Spleen (tissue), 11 donors: ENCODE results near the gene NFIA. TPM values are rescaled to one million over a fixed set of nuclear protein-coding genes. Genes with fewer than 3 reads are reported as not detected.

Experiments
- DNase-seq: peaks from one replicate; pipeline ENCODE4 v3.0.0-alpha.2; 2020
- H3K27ac ChIP-seq, 8 donors: fragments of 200-600 bp; sonication (generic) in 7 of 8; 1 replicate in 4 of 8; 2 replicates in 4 of 8; pipeline versions ENCODE4 v1.5.0 to v1.8.0; 2016 to 2021; ENCODE audit warnings: inconsistent platforms in 4 of 8, mild to moderate bottlenecking in 4 of 8, moderate library complexity in 1 of 8
- H3K27me3 ChIP-seq, 7 donors: fragments of 200-600 bp; sonication (generic) in 6 of 7; replicated peaks in 1 of 7; 1 replicate in 4 of 7; 2 replicates in 3 of 7; pipeline versions ENCODE4 v1.5.0 to v1.8.0; 2016 to 2021; ENCODE audit warnings: inconsistent platforms in 3 of 7, mild to moderate bottlenecking in 1 of 7
- H3K36me3 ChIP-seq, 6 donors: fragments of 200-600 bp; sonication (generic) in 5 of 6; 1 replicate in 4 of 6; 2 replicates in 2 of 6; pipeline versions ENCODE4 v1.5.0 to v1.8.0; 2016 to 2021; ENCODE audit warnings: inconsistent platforms in 2 of 6
- H3K4me1 ChIP-seq, 6 donors: fragments of 200-600 bp; sonication (generic) in 5 of 6; 1 replicate in 3 of 6; 2 replicates in 3 of 6; pipeline versions ENCODE4 v1.5.0 to v1.8.0; 2016 to 2021; ENCODE audit warnings: inconsistent platforms in 3 of 6
- H3K4me3 ChIP-seq, 8 donors: fragments of 200-600 bp; sonication (generic) in 7 of 8; 1 replicate in 4 of 8; 2 replicates in 4 of 8; pipeline versions ENCODE4 v1.5.0 to v1.8.0; 2016 to 2021; ENCODE audit warnings: inconsistent platforms in 4 of 8, mild to moderate bottlenecking in 4 of 8, moderate library complexity in 2 of 8
- H3K9me3 ChIP-seq, 8 donors: fragments of 200-600 bp; sonication (generic) in 7 of 8; 1 replicate in 4 of 8; 2 replicates in 4 of 8; pipeline versions ENCODE4 v1.5.0 to v1.8.0; 2016 to 2021; ENCODE audit warnings: inconsistent platforms in 4 of 8
- CTCF ChIP-seq, 11 experiments: fragments of 200-600 bp in 7 of 11; fragments of 450-650 bp in 4 of 11; sonication (generic) in 4 of 11; IDR thresholded peaks in 8 of 11; conservative IDR thresholded peaks in 3 of 11; 1 replicate in 7 of 11; 2 replicates in 4 of 11; pipeline versions ENCODE4 v1.4.0 to v1.8.0; 2016 to 2021; ENCODE audit warnings: antibody characterized with exemption in 11 of 11, inconsistent platforms in 4 of 11, mild to moderate bottlenecking in 1 of 11
- POLR2A ChIP-seq, 3 donors: fragments of 450-650 bp; IDR thresholded peaks; one replicate each; pipeline ENCODE4 v1.5.1; 2017; ENCODE audit warnings: antibody characterized with exemption in 3 of 3, mild to moderate bottlenecking in 1 of 3
- POLR2AphosphoS5 ChIP-seq, 3 donors: sonication (generic); formaldehyde crosslinking; IDR thresholded peaks; one replicate each; pipeline ENCODE4 v1.5.1; 2017; ENCODE audit warnings: antibody characterized with exemption in 3 of 3
- WGBS, 5 donors: extraction: QIAGEN DNeasy Blood & Tissue Kit in 3 of 5; methylation state at CpG; one replicate each; pipeline versions ENCODE4 v1.1.5 to v1.1.7; 2013 to 2018; 5-methylcytosine and 5-hydroxymethylcytosine counted together
- intact Hi-C: fragments of 100-400 bp; cut with DNase I; formaldehyde crosslinking; loops from one replicate; pipeline ENCODE4 v1.15.0; 2023; ENCODE audit warnings: low total_unique reads
- polyA plus RNA-seq, 3 donors: library from polyadenylated mRNA; stranded (reverse); fragments of 200-250 nt; gene quantifications; one replicate each; pipeline ENCODE4 v1.2.1, GENCODE V29; 2013
- total RNA-seq, 7 donors: library from RNA; depleted of rRNA in 3 of 7; stranded (reverse); fragments of >200 nt in 3 of 7; fragmentation: NEBNext Ultra II Directional in 4 of 7; extraction: Animal tissue kit (Norgen Biotek cat#: 25700) in 4 of 7; gene quantifications; one replicate each; pipeline versions ENCODE4 v1.1.0 to v1.2.1, GENCODE V29; 2016 to 2021
- donor health status: healthy with polysubstance abuse.
- donor health status: DM: no; HTN: no; CAD: no; lungs with moderate emphysema.
- donor health status: DM: no; HTN: no; CAD: no.
- donor health status: Bipolar disorder and iron deficiency.
- donor health status: healthy.
- donor health status: DM: no; HTN: no; CAD: no.
- donor health status: DM: yes; HTN: yes; CAD: no.

Gene NFIA
- total and polyA plus RNA-seq, 10 donors = 3.1 to 76.8 (median 35.5) TPM

GRCh38 chr1:61115436-61115835 is 33.1 kb downstream of the NFIA start:
- H3K4me1 ChIP-seq = peaks cover 7 to 69% (median 23%) of the 10 kb centered on the region in 6 donors
- 88 to 93% (median 89%) methylated on average over 7 of the region's 7 CpGs for WGBS, 5 donors
- DNase-seq = no peak
- TF ChIP-seq POLR2AphosphoS5 (IDR thresholded peaks at IDR 0.05) (no peak), POLR2A (IDR thresholded peaks at IDR 0.05) (no peak), CTCF (IDR thresholded peaks at IDR 0.05 in 8 of 11, conservative IDR thresholded peaks at IDR 0.05 in 3 of 11) (no peak)
- H3K27ac ChIP-seq = peak overlapping the region in 2 of 8 donors; percentile 41 to 52
- H3K27me3 ChIP-seq = no peaks in the 10 kb centered on the region
- no peak overlapping the region for H3K4me3 ChIP-seq
- intact Hi-C loops = no loop called here
- H3K36me3 ChIP-seq = no peaks in the 10 kb centered on the region
- H3K9me3 ChIP-seq = no peaks in the 10 kb centered on the region

- Histone ChIP-seq H3K27ac (peak overlapping the region in 4 of 8 donors; percentile 30 to 52 (median 37)), H3K36me3 (no peaks in the 10 kb centered on the region), H3K4me3 (no peak overlapping the region), H3K9me3 (no peaks in the 10 kb centered on the region), H3K27me3 (no peaks in the 10 kb centered on the region), H3K4me1 (peaks cover 7 to 70% (median 19%) of the 10 kb centered on the region in 6 donors)
- no peak for DNase-seq
- intact Hi-C loops = no loop called here
- 51 to 73% (median 69%) methylated on average over 6 of the region's 6 CpGs for whole genome bisulfite sequencing, 5 donors
- TF ChIP-seq CTCF (IDR thresholded peaks at IDR 0.05 in 8 of 11, conservative IDR thresholded peaks at IDR 0.05 in 3 of 11) (no peak), POLR2AphosphoS5 (IDR thresholded peaks at IDR 0.05) (no peak), POLR2A (IDR thresholded peaks at IDR 0.05) (no peak)
Measured at GRCh38 chr1:61116421-61116820, 34.1 kb downstream of the NFIA start.

GRCh38 chr1:61117283-61117682 is 34.9 kb downstream of the NFIA start:
- H3K9me3 ChIP-seq = no peaks in the 10 kb centered on the region
- peaks cover 8 to 70% (median 16%) of the 10 kb centered on the region in 6 donors for H3K4me1 ChIP-seq
- no peak overlapping the region for H3K4me3 ChIP-seq
- WGBS, 5 donors = 96 to 98% (median 97%) methylated on average over 2 of the region's 2 CpGs
- no peaks in the 10 kb centered on the region for H3K36me3 ChIP-seq
- no peaks in the 10 kb centered on the region for H3K27me3 ChIP-seq
- intact Hi-C loops = no loop called here
- H3K27ac ChIP-seq = peak overlapping the region in 2 of 8 donors; percentile 34 to 52
- TF ChIP-seq POLR2A (IDR thresholded peaks at IDR 0.05) = no peak
- TF ChIP-seq CTCF (IDR thresholded peaks at IDR 0.05 in 8 of 11, conservative IDR thresholded peaks at IDR 0.05 in 3 of 11) = no peak
- TF ChIP-seq POLR2AphosphoS5 (IDR thresholded peaks at IDR 0.05) = no peak
- DNase-seq = no peak

GRCh38 chr1:61119085-61119484 is 36.7 kb downstream of the NFIA start:
- Histone ChIP-seq H3K4me1 (peaks cover 8 to 75% (median 15%) of the 10 kb centered on the region in 6 donors), H3K27ac (no peak overlapping the region), H3K9me3 (no peaks in the 10 kb centered on the region), H3K4me3 (no peak overlapping the region), H3K36me3 (no peaks in the 10 kb centered on the region), H3K27me3 (no peaks in the 10 kb centered on the region)
- intact Hi-C loops = no loop called here
- DNase-seq = no peak
- TF ChIP-seq POLR2A (IDR thresholded peaks at IDR 0.05) = no peak
- no peak for TF ChIP-seq CTCF (IDR thresholded peaks at IDR 0.05 in 8 of 11, conservative IDR thresholded peaks at IDR 0.05 in 3 of 11)
- no peak for TF ChIP-seq POLR2AphosphoS5 (IDR thresholded peaks at IDR 0.05)
- 61 to 78% (median 65%) methylated on average over 3 of the region's 3 CpGs for WGBS, 5 donors
